HG03571 (cell line): Measurements from ENCODE around the gene CYP20A1.
A peak's percentile ranks its signal among the peaks of the same experiment; 100 is the strongest.
"Not testable (repeated sequence)": the region's sequence is repeated elsewhere in the genome, so short reads cannot be mapped to it uniquely, and the experiment has no call there.

ENCODE experiments used
- ATAC-seq: cut with Tn5 transposase; IDR thresholded peaks from one replicate; pipeline ENCODE4 v1.9.1; 2021; ENCODE audit not compliant: unreplicated experiment

The CYP20A1 gene

GRCh38 chr2:203280428-203281064 is 41.7 kb downstream of the CYP20A1 start:
- ATAC-seq: no peak

GRCh38 chr2:203282101-203282500 is 43.3 kb downstream of the CYP20A1 start:
- no peak for ATAC-seq

- ATAC-seq: no peak
Measured at GRCh38 chr2:203286532-203286931, 47.7 kb downstream of the CYP20A1 start.

- ATAC-seq: no peak
Measured at GRCh38 chr2:203301667-203302066, 62.8 kb downstream of the CYP20A1 start.

GRCh38 chr2:203302586-203302985 is 63.8 kb downstream of the CYP20A1 start:
- ATAC-seq: not testable (repeated sequence)

GRCh38 chr2:203310688-203311436 is 72.0 kb downstream of the CYP20A1 start:
- no peak for ATAC-seq

- no peak for ATAC-seq
Measured at GRCh38 chr2:203326356-203326755, 87.5 kb downstream of the CYP20A1 start.

GRCh38 chr2:203327582-203327900 is 88.7 kb downstream of the CYP20A1 start:
- no peak for ATAC-seq

- peak; percentile 62 for ATAC-seq
Measured at GRCh38 chr2:203327901-203328759, 89.3 kb downstream of the CYP20A1 start, which contains the start of gene ABI2. Gene ABI2 (plus strand): TSS chr2:203328394. CDS start chr2:203328515, 121 bp downstream.

- peak; percentile 40 for ATAC-seq
Measured at GRCh38 chr2:203328760-203329540, 90.1 kb downstream of the CYP20A1 start.

GRCh38 chr2:203330434-203330833 is 91.6 kb downstream of the CYP20A1 start:
- ATAC-seq: no peak

GRCh38 chr2:203338322-203338721 is 99.5 kb downstream of the CYP20A1 start:
- no peak for ATAC-seq

GRCh38 chr2:203340791-203341487 is 102.1 kb downstream of the CYP20A1 start:
- ATAC-seq: no peak

- ATAC-seq: no peak
Measured at GRCh38 chr2:203341741-203342310, 103.0 kb downstream of the CYP20A1 start.

GRCh38 chr2:203342374-203342773 is 103.6 kb downstream of the CYP20A1 start:
- not testable (repeated sequence) for ATAC-seq

GRCh38 chr2:203344667-203345066 is 105.8 kb downstream of the CYP20A1 start:
- ATAC-seq: no peak

GRCh38 chr2:203346612-203347011 is 107.8 kb downstream of the CYP20A1 start:
- ATAC-seq: no peak

GRCh38 chr2:203347375-203347774 is 108.6 kb downstream of the CYP20A1 start:
- ATAC-seq: no peak

GRCh38 chr2:203352604-203353255 is 113.9 kb downstream of the CYP20A1 start:
- ATAC-seq: no peak
